CD4-positive, alpha-beta T cell (primary cell): ENCODE results near the gene PTPRM. TPM values are rescaled to one million over a fixed set of nuclear protein-coding genes. Genes with fewer than 3 reads are reported as not detected.

Experiments
- ATAC-seq: fragments of 200-7000 bp; cut with Tn5 transposase; one replicate; pipeline ENCODE4 v1.10.0; 2022; ENCODE audit warnings: mild to moderate bottlenecking; ENCODE audit not compliant: poor library complexity
- CTCF ChIA-PET: fragments of 350-600 bp; sonication (Branson Sonifier 250); formaldehyde crosslinking; loops from one replicate; lab custom pipeline; 2021; ENCODE audit warnings: antibody characterized with exemption, inconsistent platforms; lab: Charles Lee
- POLR2A ChIA-PET: fragments of 350-600 bp; sonication (Branson Sonifier 250); formaldehyde crosslinking; loops from one replicate; lab custom pipeline; 2021; ENCODE audit warnings: antibody characterized with exemption, inconsistent platforms; lab: Charles Lee
- DNase-seq, 14 experiments: peaks; one replicate each; pipeline ENCODE4 v3.0.0-alpha.2; 2013 to 2020; ENCODE audit warnings: mixed read lengths in 2 of 14
- H3K27ac ChIP-seq, 2 donors: one replicate each; pipeline versions ENCODE4 v1.5.1 to v1.7.0; 2013; ENCODE audit warnings: low read length in 2 of 2, low read depth in 1 of 2, mild to moderate bottlenecking in 1 of 2
- H3K27me3 ChIP-seq, 2 experiments: 1 replicate in 1 of 2; 2 replicates in 1 of 2; pipeline versions ENCODE4 v1.6.1 to v1.7.0; 2013; ENCODE audit warnings: low read length in 2 of 2, control low read depth in 1 of 2, mild to moderate bottlenecking in 1 of 2, moderate library complexity in 1 of 2; ENCODE audit not compliant: insufficient read depth in 2 of 2, control insufficient read depth in 1 of 2
- H3K36me3 ChIP-seq: one replicate; pipeline ENCODE4 v1.6.1; 2013; ENCODE audit warnings: low read length, control low read depth; ENCODE audit not compliant: insufficient read depth
- H3K4me1 ChIP-seq: one replicate; pipeline ENCODE4 v1.6.1; 2013; ENCODE audit warnings: low read length, control low read depth; ENCODE audit not compliant: insufficient read depth
- H3K4me3 ChIP-seq: one replicate; pipeline ENCODE4 v1.5.1; 2013; ENCODE audit warnings: mild to moderate bottlenecking, low read length, moderate library complexity
- H3K9me3 ChIP-seq, 2 experiments: 1 replicate in 1 of 2; 2 replicates in 1 of 2; pipeline versions ENCODE4 v1.6.1 to v1.7.0; 2013; ENCODE audit warnings: low read length in 2 of 2, mild to moderate bottlenecking in 2 of 2, control low read depth in 1 of 2, moderate library complexity in 1 of 2; ENCODE audit not compliant: control insufficient read depth in 1 of 2, insufficient read depth in 1 of 2
- H3K27ac Mint-ChIP-seq: one replicate; pipeline ENCODE4 v1.8.0; 2020; ENCODE audit warnings: mixed read lengths
- H3K27me3 Mint-ChIP-seq: one replicate; pipeline ENCODE4 v1.8.0; 2021; ENCODE audit warnings: mixed read lengths
- H3K36me3 Mint-ChIP-seq: one replicate; pipeline ENCODE4 v1.8.0; 2021; ENCODE audit warnings: low read depth, mixed read lengths
- H3K4me1 Mint-ChIP-seq: one replicate; pipeline ENCODE4 v1.8.0; 2021; ENCODE audit warnings: low read depth, mixed read lengths
- H3K4me3 Mint-ChIP-seq: one replicate; pipeline ENCODE4 v1.8.0; 2020; ENCODE audit warnings: mild to moderate bottlenecking, mixed read lengths
- H3K9me3 Mint-ChIP-seq: one replicate; pipeline ENCODE4 v1.8.0; 2020; ENCODE audit warnings: mixed read lengths
- CTCF ChIP-seq: fragments of 200-600 bp; IDR thresholded peaks from one replicate; pipeline ENCODE4 v1.8.0; 2022; ENCODE audit warnings: antibody characterized with exemption, mild to moderate bottlenecking
- intact Hi-C, 2 experiments: fragments of 100-400 bp; cut with DNase I in 1 of 2; cut with micrococcal nuclease in 1 of 2; formaldehyde crosslinking; loops; one replicate each; pipeline versions ENCODE4 v1.15.1 to v1.9.0; 2023 to 2025; cut with DNase I, micrococcal nuclease
- total RNA-seq, 174 experiments: library from RNA in 2 of 174; stranded (reverse) in 2 of 174; gene quantifications; one replicate each; pipeline ENCODE4 v1.2.3 and lab custom pipeline; 2021 to 2026

PTPRM gene
- total RNA-seq, 2 experiments from 2014 or later: 21.7 to 21.9 TPM

DNA sequence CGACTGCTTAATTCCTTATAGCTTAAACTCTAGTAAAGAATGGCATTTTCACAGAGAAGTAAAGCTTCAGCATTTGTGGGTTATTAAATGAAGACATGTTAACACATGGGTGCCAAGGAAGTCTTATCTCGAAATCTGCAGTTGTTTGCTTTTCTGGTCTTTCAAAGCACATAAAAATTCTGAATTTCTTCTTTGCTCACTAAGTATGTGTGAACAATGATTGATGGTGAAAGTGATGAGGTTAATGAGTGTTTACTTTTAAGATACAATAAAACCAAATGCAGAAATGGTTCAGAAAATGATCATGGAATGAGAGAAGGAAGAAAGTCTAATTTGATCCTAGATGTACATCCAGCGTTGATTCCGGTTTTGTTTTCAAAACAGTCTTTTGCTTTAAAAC is 807.6 kb downstream of the PTPRM start:
- Histone ChIP-seq H3K9me3 (peaks cover 0 to 3% of the 10 kb centered on the region in 2 experiments), H3K4me1 (no peaks in the 10 kb centered on the region), H3K4me3 (no peak overlapping the region), H3K36me3 (no peaks in the 10 kb centered on the region), H3K27me3 (no peaks in the 10 kb centered on the region), H3K27ac (no peak overlapping the region)
- Mint-ChIP-seq H3K27ac (no peak overlapping the region), H3K36me3 (no peaks in the 10 kb centered on the region), H3K27me3 (no peaks in the 10 kb centered on the region), H3K4me1 (no peaks in the 10 kb centered on the region), H3K4me3 (no peak overlapping the region), H3K9me3 (no peaks in the 10 kb centered on the region)
- DNase-seq (no peak), ATAC-seq (no peak)
- TF ChIP-seq CTCF: no peak
- CTCF ChIA-PET: no interaction called here
- intact Hi-C loops: no loop called here
- POLR2A ChIA-PET: no interaction called here

GRCh38 chr18:8375249-8375648 is 808.1 kb downstream of the PTPRM start:
- H3K27me3 ChIP-seq: no peaks in the 10 kb centered on the region
- no peaks in the 10 kb centered on the region for H3K36me3 ChIP-seq
- H3K4me3 ChIP-seq: no peak overlapping the region
- Mint-ChIP-seq H3K27me3 (no peaks in the 10 kb centered on the region), H3K4me1 (no peaks in the 10 kb centered on the region), H3K4me3 (no peak overlapping the region), H3K36me3 (peaks cover 3% of the 10 kb centered on the region), H3K9me3 (no peaks in the 10 kb centered on the region), H3K27ac (no peak overlapping the region)
- TF ChIP-seq CTCF: no peak
- intact Hi-C loops: no loop called here
- DNase-seq: no peak
- no peak overlapping the region for H3K27ac ChIP-seq
- H3K9me3 ChIP-seq: peaks cover 0 to 3% of the 10 kb centered on the region in 2 experiments
- CTCF ChIA-PET: no interaction called here
- no peak for ATAC-seq
- H3K4me1 ChIP-seq: no peaks in the 10 kb centered on the region
- POLR2A ChIA-PET: no interaction called here

GRCh38 chr18:8376113-8376512 is 809.0 kb downstream of the PTPRM start:
- DNase-seq: no peak
- ChIA-PET POLR2A (no interaction called here), CTCF (no interaction called here)
- Mint-ChIP-seq H3K4me1 (no peaks in the 10 kb centered on the region), H3K9me3 (no peaks in the 10 kb centered on the region), H3K36me3 (peaks cover 4% of the 10 kb centered on the region), H3K27ac (no peak overlapping the region), H3K4me3 (no peak overlapping the region), H3K27me3 (no peaks in the 10 kb centered on the region)
- Histone ChIP-seq H3K9me3 (peaks cover 0 to 3% of the 10 kb centered on the region in 2 experiments), H3K27me3 (no peaks in the 10 kb centered on the region), H3K27ac (no peak overlapping the region), H3K4me3 (no peak overlapping the region), H3K36me3 (no peaks in the 10 kb centered on the region), H3K4me1 (no peaks in the 10 kb centered on the region)
- no peak for TF ChIP-seq CTCF
- ATAC-seq: no peak
- intact Hi-C loops: no loop called here
